Chondrocyte (in vitro differentiated cells): Measurements from ENCODE around the gene COL28A1. TPM values are rescaled to one million over a fixed set of nuclear protein-coding genes. Genes with fewer than 3 reads are reported as not detected.
"Not testable (repeated sequence)": the region's sequence is repeated elsewhere in the genome, so short reads cannot be mapped to it uniquely, and the experiment has no call there.

ENCODE experiments used
- DNase-seq: peaks from one replicate; pipeline ENCODE4 v3.0.0; 2021; ENCODE audit warnings: mixed read lengths, low spot score
- H3K27ac Mint-ChIP-seq: one replicate; pipeline ENCODE4 v1.8.0; 2021; ENCODE audit warnings: mild to moderate bottlenecking, moderate library complexity, mixed read lengths; ENCODE audit not compliant: unreplicated experiment
- H3K27me3 Mint-ChIP-seq: 2 replicates; pipeline ENCODE4 v1.8.0; 2021; ENCODE audit warnings: low read depth, mixed read lengths
- H3K36me3 Mint-ChIP-seq: 2 replicates; pipeline ENCODE4 v1.8.0; 2021; ENCODE audit warnings: low read depth, mixed read lengths
- H3K4me1 Mint-ChIP-seq: 2 replicates; pipeline ENCODE4 v1.8.0; 2021; ENCODE audit warnings: low read depth, mild to moderate bottlenecking, mixed read lengths
- H3K4me3 Mint-ChIP-seq: one replicate; pipeline ENCODE4 v1.8.0; 2021; ENCODE audit warnings: mild to moderate bottlenecking, moderate library complexity, mixed read lengths; ENCODE audit not compliant: unreplicated experiment
- H3K9me3 Mint-ChIP-seq: 2 replicates; pipeline ENCODE4 v1.8.0; 2021; ENCODE audit warnings: low read depth, mixed read lengths
- CTCF ChIP-seq: fragments of 200-600 bp; sonication (generic); IDR thresholded peaks from 2 replicates; pipeline ENCODE4 v1.5.0; 2021; ENCODE audit warnings: antibody characterized with exemption, mild to moderate bottlenecking, moderate library complexity
- total RNA-seq: library from RNA; stranded (reverse); gene quantifications from 3 replicates; pipeline ENCODE4 v1.2.1, GENCODE V29; 2021

COL28A1 gene
- total RNA-seq, 1 donor from 2014 or later, result 0.25 TPM

GRCh38 chr7:7562736-7563135 is 27.1 kb upstream of the COL28A1 start:
- H3K9me3 Mint-ChIP-seq, result peaks cover 32% of the 10 kb centered on the region
- H3K4me1 Mint-ChIP-seq, result peaks cover 7% of the 10 kb centered on the region
- H3K27me3 Mint-ChIP-seq, result no peaks in the 10 kb centered on the region
- no peak overlapping the region for H3K27ac Mint-ChIP-seq
- DNase-seq, result no peak
- TF ChIP-seq CTCF, result no peak
- H3K36me3 Mint-ChIP-seq, result peaks cover 22% of the 10 kb centered on the region
- no peak overlapping the region for H3K4me3 Mint-ChIP-seq

- H3K4me1 Mint-ChIP-seq, H3K4me3 Mint-ChIP-seq, H3K27me3 Mint-ChIP-seq, H3K27ac Mint-ChIP-seq, DNase-seq: not testable (repeated sequence)
- Mint-ChIP-seq H3K36me3 (peaks cover 25% of the 10 kb centered on the region), H3K9me3 (peaks cover 35% of the 10 kb centered on the region)
Observed at GRCh38 chr7:7561591-7561990, 25.9 kb upstream of the COL28A1 start.

- Mint-ChIP-seq H3K4me3 (no peak overlapping the region), H3K36me3 (peaks cover 25% of the 10 kb centered on the region), H3K4me1 (peaks cover 13% of the 10 kb centered on the region), H3K27me3 (no peaks in the 10 kb centered on the region), H3K9me3 (peaks cover 35% of the 10 kb centered on the region), H3K27ac (no peak overlapping the region)
- no peak for DNase-seq
- TF ChIP-seq CTCF, result no peak
Observed at GRCh38 chr7:7557252-7557651, 21.6 kb upstream of the COL28A1 start.

DNA sequence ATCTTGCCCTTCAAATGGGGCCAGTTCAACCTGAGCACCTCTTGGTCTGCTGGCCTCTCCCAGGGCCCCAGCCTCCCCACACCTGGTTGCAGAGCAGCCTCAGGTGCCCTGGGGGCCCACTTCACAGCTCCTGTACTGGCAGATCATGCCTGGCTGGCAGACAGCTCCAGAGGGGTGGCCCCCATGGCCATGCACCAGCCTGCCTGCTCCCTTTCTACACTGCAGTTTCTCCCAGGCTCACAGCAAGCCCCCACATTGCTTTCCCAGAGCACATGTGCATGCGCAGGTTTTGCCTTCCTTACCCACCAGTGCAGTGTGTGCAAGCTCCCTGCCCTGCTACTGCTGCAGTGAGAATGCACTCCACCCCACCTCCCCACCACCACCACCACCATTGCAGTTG is 21.2 kb upstream of the COL28A1 start:
- Mint-ChIP-seq H3K9me3 (peaks cover 35% of the 10 kb centered on the region), H3K27ac (no peak overlapping the region), H3K27me3 (no peaks in the 10 kb centered on the region), H3K36me3 (peaks cover 25% of the 10 kb centered on the region), H3K4me3 (no peak overlapping the region), H3K4me1 (peaks cover 13% of the 10 kb centered on the region)
- no peak for TF ChIP-seq CTCF
- no peak for DNase-seq

GRCh38 chr7:7554649-7555575 is 19.2 kb upstream of the COL28A1 start:
- no peak for DNase-seq
- TF ChIP-seq CTCF, result no peak
- no peak overlapping the region for H3K4me3 Mint-ChIP-seq
- H3K27ac Mint-ChIP-seq, result no peak overlapping the region
- no peaks in the 10 kb centered on the region for H3K27me3 Mint-ChIP-seq
- H3K36me3 Mint-ChIP-seq, result peaks cover 21% of the 10 kb centered on the region
- peaks cover 13% of the 10 kb centered on the region for H3K4me1 Mint-ChIP-seq
- H3K9me3 Mint-ChIP-seq, result peaks cover 25% of the 10 kb centered on the region
